IPS-NIHi7 (cell line): ENCODE results near the gene WBP2.
"Not testable (repeated sequence)": the region's sequence is repeated elsewhere in the genome, so short reads cannot be mapped to it uniquely, and the experiment has no call there.

ENCODE experiments used
- DNase-seq: peaks from one replicate; pipeline ENCODE4 v3.0.0; 2012; ENCODE audit warnings: mixed read lengths; ENCODE audit errors: extremely low spot score

Gene WBP2

GRCh38 chr17:75814021-75814395, 41.1 kb downstream of the WBP2 start:
- DNase-seq: no peak

- DNase-seq: no peak
These were observed 41.8 kb downstream of the WBP2 start for GRCh38 chr17:75813081-75814020.

- no peak for DNase-seq
These were observed 42.8 kb downstream of the WBP2 start for GRCh38 chr17:75812096-75813013.

- no peak for DNase-seq
These were observed 44.0 kb downstream of the WBP2 start for GRCh38 chr17:75811174-75811573.

- not testable (repeated sequence) for DNase-seq
These were observed 44.4 kb downstream of the WBP2 start for GRCh38 chr17:75810756-75811155.

GRCh38 chr17:75810216-75810615, 44.9 kb downstream of the WBP2 start:
- no peak for DNase-seq

GRCh38 chr17:75809631-75810111, 45.5 kb downstream of the WBP2 start:
- DNase-seq: no peak

GRCh38 chr17:75808905-75809621, 46.1 kb downstream of the WBP2 start:
- DNase-seq: no peak

- no peak for DNase-seq
These were observed 46.6 kb downstream of the WBP2 start for GRCh38 chr17:75808549-75808904.

- no peak for DNase-seq
These were observed 47.3 kb downstream of the WBP2 start for GRCh38 chr17:75807861-75808260.

GRCh38 chr17:75806822-75807500, 48.2 kb downstream of the WBP2 start:
- DNase-seq: no peak

GRCh38 chr17:75803883-75804282, 51.3 kb downstream of the WBP2 start:
- DNase-seq: no peak

GRCh38 chr17:75799402-75799801, 55.7 kb downstream of the WBP2 start:
- DNase-seq: no peak

- no peak for DNase-seq
These were observed 59.1 kb downstream of the WBP2 start for GRCh38 chr17:75795820-75796607.
